Endometrial microvascular endothelial cells (primary cell): ENCODE results near the gene FUT8. TPM values are rescaled to one million over a fixed set of nuclear protein-coding genes. Genes with fewer than 3 reads are reported as not detected.
"Not testable (repeated sequence)": the region's sequence is repeated elsewhere in the genome, so short reads cannot be mapped to it uniquely, and the experiment has no call there.

Experiments used
- in situ Hi-C: cut with HindIII; loops from 2 replicates; pipeline ENCODE4 v1.10.0; 2017; ENCODE audit warnings: low sequenced_read_pairs, low pct_unique_long_range_greater_than_20kb; ENCODE audit errors: inconsistent ontology term
- total RNA-seq: library from RNA; depleted of rRNA; stranded (reverse); fragments of >200 nt; gene quantifications from one replicate; pipeline ENCODE4 v1.2.3, GENCODE V29; 2015; ENCODE audit errors: inconsistent ontology term

Gene FUT8
- total RNA-seq, 1 donor from 2014 or later = 37.4 TPM

- in situ Hi-C loops = no loop called here
Observed at GRCh38 chr14:65632487-65632886, 220.0 kb downstream of the FUT8 start.

- in situ Hi-C loops = not testable (repeated sequence)
Observed at GRCh38 chr14:65633666-65634065, 221.1 kb downstream of the FUT8 start.

GRCh38 chr14:65637780-65638179 is 225.2 kb downstream of the FUT8 start:
- in situ Hi-C loops = no loop called here

- in situ Hi-C loops = no loop called here
Observed at GRCh38 chr14:65639216-65639615, 226.7 kb downstream of the FUT8 start.

- in situ Hi-C loops = no loop called here
Observed at GRCh38 chr14:65650826-65651225, 238.3 kb downstream of the FUT8 start.

- in situ Hi-C loops = no loop called here
Observed at GRCh38 chr14:65656554-65656953, 244.0 kb downstream of the FUT8 start.

GRCh38 chr14:65658202-65658601 is 245.7 kb downstream of the FUT8 start:
- in situ Hi-C loops = no loop called here

GRCh38 chr14:65661865-65662264 is 249.3 kb downstream of the FUT8 start:
- in situ Hi-C loops = no loop called here

- in situ Hi-C loops = no loop called here
Observed at GRCh38 chr14:65664436-65664835, 251.9 kb downstream of the FUT8 start.

GRCh38 chr14:65676361-65677014 is 264.0 kb downstream of the FUT8 start:
- in situ Hi-C loops = no loop called here

- in situ Hi-C loops = no loop called here
Observed at GRCh38 chr14:65685572-65685971, 273.0 kb downstream of the FUT8 start.

GRCh38 chr14:65686761-65687160 is 274.2 kb downstream of the FUT8 start:
- in situ Hi-C loops = no loop called here

GRCh38 chr14:65689070-65689469 is 276.5 kb downstream of the FUT8 start:
- in situ Hi-C loops = no loop called here

- in situ Hi-C loops = not testable (repeated sequence)
Observed at GRCh38 chr14:65692566-65692965, 280.0 kb downstream of the FUT8 start.

GRCh38 chr14:65696801-65697200 is 284.3 kb downstream of the FUT8 start:
- in situ Hi-C loops = no loop called here

- in situ Hi-C loops = no loop called here
Observed at GRCh38 chr14:65703521-65703920, 291.0 kb downstream of the FUT8 start.

- in situ Hi-C loops = no loop called here
Observed at GRCh38 chr14:65703996-65704395, 291.5 kb downstream of the FUT8 start.

GRCh38 chr14:65704437-65704836 is 291.9 kb downstream of the FUT8 start:
- in situ Hi-C loops = no loop called here

- in situ Hi-C loops = no loop called here
Observed at GRCh38 chr14:65704850-65705249, 292.3 kb downstream of the FUT8 start.

GRCh38 chr14:65709576-65709975 is 297.0 kb downstream of the FUT8 start:
- in situ Hi-C loops = no loop called here

- in situ Hi-C loops = not testable (repeated sequence)
Observed at GRCh38 chr14:65716813-65717212, 304.3 kb downstream of the FUT8 start.
